GM23338 (cell line): ENCODE results near the gene CSGALNACT2. TPM values are rescaled to one million over a fixed set of nuclear protein-coding genes. Genes with fewer than 3 reads are reported as not detected.

Experiments used
- ATAC-seq: fragments of 200-7000 bp; cut with Tn5 transposase; 3 replicates; pipeline ENCODE4 v1.9.1; 2020
- DNase-seq: peaks from one replicate; pipeline ENCODE4 v3.0.0-alpha.2; 2015; ENCODE audit warnings: low spot score
- H2AFZ ChIP-seq: fragments of 200-600 bp; sonication (generic); 2 replicates; pipeline ENCODE4 v1.8.0; 2016; ENCODE audit warnings: antibody characterized with exemption, mild to moderate bottlenecking, moderate library complexity
- H3F3A ChIP-seq: fragments of 200-600 bp; sonication (generic); replicated peaks from 2 replicates; pipeline ENCODE4 v1.8.0; 2017; ENCODE audit warnings: antibody characterized with exemption, mixed run types, low read depth
- H3K27ac ChIP-seq: fragments of 200-600 bp; sonication (generic); 2 replicates; pipeline ENCODE4 v1.6.1; 2016; ENCODE audit warnings: low read depth
- H3K27me3 ChIP-seq: fragments of 200-600 bp; sonication (generic); 2 replicates; pipeline ENCODE4 v1.8.0; 2016; ENCODE audit warnings: mild to moderate bottlenecking, mixed run types, moderate library complexity; ENCODE audit not compliant: insufficient read depth
- H3K36me3 ChIP-seq: fragments of 200-600 bp; sonication (generic); 2 replicates; pipeline ENCODE4 v1.8.0; 2016; ENCODE audit warnings: mild to moderate bottlenecking; ENCODE audit not compliant: insufficient read depth
- H3K4me1 ChIP-seq: fragments of 200-600 bp; sonication (generic); 2 replicates; pipeline ENCODE4 v1.8.0; 2016; ENCODE audit warnings: mild to moderate bottlenecking, moderate library complexity; ENCODE audit not compliant: insufficient read depth
- H3K4me2 ChIP-seq: fragments of 200-600 bp; sonication (generic); 2 replicates; pipeline ENCODE4 v1.7.1; 2017; ENCODE audit warnings: mixed run types
- H3K4me3 ChIP-seq: fragments of 200-600 bp; sonication (generic); 2 replicates; pipeline ENCODE4 v1.6.1; 2016; ENCODE audit warnings: mixed run types
- H3K79me2 ChIP-seq: fragments of 200-600 bp; sonication (generic); replicated peaks from 2 replicates; pipeline ENCODE4 v1.8.0; 2017; ENCODE audit warnings: mild to moderate bottlenecking; ENCODE audit not compliant: insufficient read depth
- H3K9me2 ChIP-seq: fragments of 200-600 bp; sonication (generic); 2 replicates; pipeline ENCODE4 v1.8.0; 2017; ENCODE audit not compliant: insufficient read depth
- H4K20me1 ChIP-seq: fragments of 200-600 bp; sonication (generic); replicated peaks from 2 replicates; pipeline ENCODE4 v1.8.0; 2017; ENCODE audit warnings: mild to moderate bottlenecking; ENCODE audit not compliant: insufficient read depth
- H3K27ac Mint-ChIP-seq: 2 replicates; pipeline ENCODE4 v1.8.0; 2020; ENCODE audit warnings: inconsistent platforms, mild to moderate bottlenecking, moderate library complexity, mixed read lengths
- H3K27me3 Mint-ChIP-seq: 3 replicates; pipeline ENCODE4 v1.8.0; 2022; ENCODE audit warnings: low read depth, mild to moderate bottlenecking, moderate library complexity, mixed read lengths, inconsistent platforms; ENCODE audit not compliant: insufficient read depth, poor library complexity
- H3K36me3 Mint-ChIP-seq: 3 replicates; pipeline ENCODE4 v1.8.0; 2021; ENCODE audit warnings: low read depth, mild to moderate bottlenecking, inconsistent platforms, moderate library complexity, mixed read lengths
- H3K4me1 Mint-ChIP-seq: 3 replicates; pipeline ENCODE4 v1.8.0; 2020; ENCODE audit warnings: mild to moderate bottlenecking, inconsistent platforms, mixed read lengths
- H3K4me3 Mint-ChIP-seq: 3 replicates; pipeline ENCODE4 v1.8.0; 2021; ENCODE audit warnings: moderate library complexity, mild to moderate bottlenecking, inconsistent platforms, mixed read lengths
- H3K9me3 Mint-ChIP-seq: 3 replicates; pipeline ENCODE4 v1.8.0; 2020; ENCODE audit warnings: moderate library complexity, mild to moderate bottlenecking, inconsistent platforms, mixed read lengths
- CREB1 ChIP-seq: fragments of 250-450 bp; sonication (Bioruptor Pico); IDR thresholded peaks from 2 replicates; pipeline ENCODE4 v1.5.0; 2020; ENCODE audit warnings: low read depth, mild to moderate bottlenecking, moderate library complexity
- EZH2 ChIP-seq: fragments of 200-600 bp; sonication (generic); IDR thresholded peaks from one replicate; pipeline ENCODE4 v1.8.0; 2017; ENCODE audit warnings: antibody characterized with exemption, mild to moderate bottlenecking, low read depth; ENCODE audit not compliant: unreplicated experiment
- EZH2phosphoT487 ChIP-seq: fragments of 200-600 bp; sonication (generic); IDR thresholded peaks from one replicate; pipeline ENCODE4 v1.8.1; 2018; ENCODE audit warnings: antibody characterized with exemption; ENCODE audit not compliant: unreplicated experiment
- JUNB ChIP-seq: IDR thresholded peaks from one replicate; pipeline ENCODE4 v1.6.1; 2016; ENCODE audit warnings: antibody characterized with exemption; ENCODE audit not compliant: unreplicated experiment
- NANOG ChIP-seq: IDR thresholded peaks from 2 replicates; pipeline ENCODE4 v1.6.1; 2016; ENCODE audit warnings: antibody characterized with exemption, borderline replicate concordance
- POLR2AphosphoS5 ChIP-seq: IDR thresholded peaks from 2 replicates; pipeline ENCODE4 v1.6.1; 2016; ENCODE audit warnings: antibody characterized with exemption, low read depth
- STAT1 ChIP-seq: IDR thresholded peaks from one replicate; pipeline ENCODE4 v1.6.1; 2016; ENCODE audit warnings: antibody characterized with exemption; ENCODE audit not compliant: unreplicated experiment
- ZNF114 ChIP-seq: fragments of 250-450 bp; sonication (Bioruptor Pico); IDR thresholded peaks from 2 replicates; pipeline ENCODE4 v1.5.0; 2020; ENCODE audit warnings: mild to moderate bottlenecking, moderate library complexity
- ZNF331 ChIP-seq: fragments of 250-450 bp; sonication (Bioruptor Pico); IDR thresholded peaks from 2 replicates; pipeline ENCODE4 v1.5.0; 2020; ENCODE audit warnings: low read depth, mild to moderate bottlenecking, moderate library complexity
- polyA plus RNA-seq: library from polyadenylated mRNA; unstranded; fragments of >200 nt; fragmentation: Nextera tagmentation; extraction: Ambion mirVana; gene quantifications from 2 replicates; pipeline ENCODE4 v1.2.1, GENCODE V29; 2016
- total RNA-seq: library from RNA; depleted of rRNA; stranded (reverse); fragments of >200 nt; shearing (Covaris generic); gene quantifications from 2 replicates; pipeline ENCODE4 v1.2.3, GENCODE V29; 2014
- TF ChIP-seq, protein P1 (sequence below): fragments of 250-450 bp; sonication (Bioruptor Pico); IDR thresholded peaks from 2 replicates; pipeline ENCODE4 v1.5.0; 2020; ENCODE audit warnings: mild to moderate bottlenecking, moderate library complexity
- TF ChIP-seq, protein P2 (sequence below): IDR thresholded peaks from one replicate; pipeline ENCODE4 v1.6.1; 2018; ENCODE audit warnings: antibody characterized with exemption; ENCODE audit not compliant: unreplicated experiment
- TF ChIP-seq, protein P3 (sequence below), 2 experiments: fragments of 200-600 bp in 1 of 2; sonication (generic) in 1 of 2; conservative IDR thresholded peaks; 2 replicates each; pipeline versions ENCODE4 v1.5.1 to v1.6.1; 2016 to 2017; ENCODE audit warnings: antibody characterized with exemption in 2 of 2, low read depth in 2 of 2, mild to moderate bottlenecking in 2 of 2, moderate library complexity in 1 of 2
- TF ChIP-seq, protein P4 (sequence below): IDR thresholded peaks from 2 replicates; pipeline ENCODE4 v1.6.1; 2016; ENCODE audit warnings: antibody characterized with exemption

Gene CSGALNACT2
- total and polyA plus RNA-seq, 2 experiments from 2014 or later, result 3.0 to 4.6 TPM

DNA sequence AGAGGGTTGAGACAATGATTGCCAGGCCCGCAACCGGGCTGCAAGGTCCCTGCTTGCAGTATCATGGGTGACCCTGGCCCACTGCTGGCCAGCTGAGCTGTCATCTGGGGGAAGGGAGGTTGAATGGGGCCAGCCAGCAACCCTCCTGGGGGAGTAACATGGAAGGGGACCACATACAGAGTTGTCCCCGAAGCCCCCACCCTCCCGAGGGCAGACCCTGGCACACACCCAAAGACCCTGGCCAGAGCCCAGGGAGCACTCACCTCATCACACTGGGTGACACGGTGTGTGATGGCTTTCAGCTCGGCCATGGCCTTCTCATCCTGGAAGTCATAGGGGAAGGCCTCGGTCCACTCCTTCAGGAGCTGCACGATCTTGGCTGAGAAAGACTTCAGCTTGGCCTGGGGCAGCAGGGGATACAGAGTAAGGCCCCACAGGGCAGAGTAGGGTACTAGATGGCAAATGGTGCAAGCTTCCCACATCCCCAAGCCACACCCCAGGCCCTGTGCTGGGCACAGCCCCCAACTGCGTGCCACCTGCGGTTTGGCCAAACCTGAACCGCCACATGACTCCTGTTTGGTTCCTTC lies 63.4 kb downstream of the CSGALNACT2 start:
- Histone ChIP-seq H3K27ac (no peak overlapping the region), H3K36me3 (no peaks in the 10 kb centered on the region; the same call in 1 of the 2 replicates), H3F3A (no peaks in the 10 kb centered on the region), H3K79me2 (no peaks in the 10 kb centered on the region), H2AFZ (no peak overlapping the region), H3K4me2 (peak overlapping the region; percentile 76; the same call in 1 of the 2 replicates), H3K4me1 (no peaks in the 10 kb centered on the region; the same call in 1 of the 2 replicates), H3K27me3 (no peaks in the 10 kb centered on the region), H4K20me1 (peaks cover 6% of the 10 kb centered on the region; the same call in 1 of the 2 replicates), H3K4me3 (peak overlapping the region; percentile 74), H3K9me2 (no peaks in the 10 kb centered on the region)
- H3K36me3 Mint-ChIP-seq, result peaks cover 28% of the 10 kb centered on the region
- TF ChIP-seq POLR2AphosphoS5 (no peak), EZH2phosphoT487 (no peak), NANOG (no peak), EZH2 (no peak), CREB1 (CRISPR knock-in tag) (no peak), ZNF114 (CRISPR knock-in tag) (no peak), STAT1 (no peak), JUNB (no peak), ZNF331 (CRISPR knock-in tag) (no peak)
- TF ChIP-seq, protein P1, sequence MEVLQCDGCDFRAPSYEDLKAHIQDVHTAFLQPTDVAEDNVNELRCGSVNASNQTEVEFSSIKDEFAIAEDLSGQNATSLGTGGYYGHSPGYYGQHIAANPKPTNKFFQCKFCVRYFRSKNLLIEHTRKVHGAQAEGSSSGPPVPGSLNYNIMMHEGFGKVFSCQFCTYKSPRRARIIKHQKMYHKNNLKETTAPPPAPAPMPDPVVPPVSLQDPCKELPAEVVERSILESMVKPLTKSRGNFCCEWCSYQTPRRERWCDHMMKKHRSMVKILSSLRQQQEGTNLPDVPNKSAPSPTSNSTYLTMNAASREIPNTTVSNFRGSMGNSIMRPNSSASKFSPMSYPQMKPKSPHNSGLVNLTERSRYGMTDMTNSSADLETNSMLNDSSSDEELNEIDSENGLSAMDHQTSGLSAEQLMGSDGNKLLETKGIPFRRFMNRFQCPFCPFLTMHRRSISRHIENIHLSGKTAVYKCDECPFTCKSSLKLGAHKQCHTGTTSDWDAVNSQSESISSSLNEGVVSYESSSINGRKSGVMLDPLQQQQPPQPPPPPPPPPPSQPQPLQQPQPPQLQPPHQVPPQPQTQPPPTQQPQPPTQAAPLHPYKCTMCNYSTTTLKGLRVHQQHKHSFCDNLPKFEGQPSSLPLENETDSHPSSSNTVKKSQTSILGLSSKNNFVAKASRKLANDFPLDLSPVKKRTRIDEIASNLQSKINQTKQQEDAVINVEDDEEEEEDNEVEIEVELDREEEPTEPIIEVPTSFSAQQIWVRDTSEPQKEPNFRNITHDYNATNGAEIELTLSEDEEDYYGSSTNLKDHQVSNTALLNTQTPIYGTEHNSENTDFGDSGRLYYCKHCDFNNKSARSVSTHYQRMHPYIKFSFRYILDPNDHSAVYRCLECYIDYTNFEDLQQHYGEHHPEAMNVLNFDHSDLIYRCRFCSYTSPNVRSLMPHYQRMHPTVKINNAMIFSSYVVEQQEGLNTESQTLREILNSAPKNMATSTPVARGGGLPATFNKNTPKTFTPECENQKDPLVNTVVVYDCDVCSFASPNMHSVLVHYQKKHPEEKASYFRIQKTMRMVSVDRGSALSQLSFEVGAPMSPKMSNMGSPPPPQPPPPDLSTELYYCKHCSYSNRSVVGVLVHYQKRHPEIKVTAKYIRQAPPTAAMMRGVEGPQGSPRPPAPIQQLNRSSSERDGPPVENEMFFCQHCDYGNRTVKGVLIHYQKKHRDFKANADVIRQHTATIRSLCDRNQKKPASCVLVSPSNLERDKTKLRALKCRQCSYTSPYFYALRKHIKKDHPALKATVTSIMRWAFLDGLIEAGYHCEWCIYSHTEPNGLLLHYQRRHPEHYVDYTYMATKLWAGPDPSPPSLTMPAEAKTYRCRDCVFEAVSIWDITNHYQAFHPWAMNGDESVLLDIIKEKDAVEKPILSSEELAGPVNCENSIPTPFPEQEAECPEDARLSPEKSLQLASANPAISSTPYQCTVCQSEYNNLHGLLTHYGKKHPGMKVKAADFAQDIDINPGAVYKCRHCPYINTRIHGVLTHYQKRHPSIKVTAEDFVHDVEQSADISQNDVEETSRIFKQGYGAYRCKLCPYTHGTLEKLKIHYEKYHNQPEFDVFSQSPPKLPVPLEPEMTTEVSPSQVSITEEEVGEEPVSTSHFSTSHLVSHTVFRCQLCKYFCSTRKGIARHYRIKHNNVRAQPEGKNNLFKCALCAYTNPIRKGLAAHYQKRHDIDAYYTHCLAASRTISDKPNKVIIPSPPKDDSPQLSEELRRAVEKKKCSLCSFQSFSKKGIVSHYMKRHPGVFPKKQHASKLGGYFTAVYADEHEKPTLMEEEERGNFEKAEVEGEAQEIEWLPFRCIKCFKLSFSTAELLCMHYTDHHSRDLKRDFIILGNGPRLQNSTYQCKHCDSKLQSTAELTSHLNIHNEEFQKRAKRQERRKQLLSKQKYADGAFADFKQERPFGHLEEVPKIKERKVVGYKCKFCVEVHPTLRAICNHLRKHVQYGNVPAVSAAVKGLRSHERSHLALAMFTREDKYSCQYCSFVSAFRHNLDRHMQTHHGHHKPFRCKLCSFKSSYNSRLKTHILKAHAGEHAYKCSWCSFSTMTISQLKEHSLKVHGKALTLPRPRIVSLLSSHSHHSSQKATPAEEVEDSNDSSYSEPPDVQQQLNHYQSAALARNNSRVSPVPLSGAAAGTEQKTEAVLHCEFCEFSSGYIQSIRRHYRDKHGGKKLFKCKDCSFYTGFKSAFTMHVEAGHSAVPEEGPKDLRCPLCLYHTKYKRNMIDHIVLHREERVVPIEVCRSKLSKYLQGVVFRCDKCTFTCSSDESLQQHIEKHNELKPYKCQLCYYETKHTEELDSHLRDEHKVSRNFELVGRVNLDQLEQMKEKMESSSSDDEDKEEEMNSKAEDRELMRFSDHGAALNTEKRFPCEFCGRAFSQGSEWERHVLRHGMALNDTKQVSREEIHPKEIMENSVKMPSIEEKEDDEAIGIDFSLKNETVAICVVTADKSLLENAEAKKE (CRISPR knock-in tag), result no peak
- TF ChIP-seq, protein P2, sequence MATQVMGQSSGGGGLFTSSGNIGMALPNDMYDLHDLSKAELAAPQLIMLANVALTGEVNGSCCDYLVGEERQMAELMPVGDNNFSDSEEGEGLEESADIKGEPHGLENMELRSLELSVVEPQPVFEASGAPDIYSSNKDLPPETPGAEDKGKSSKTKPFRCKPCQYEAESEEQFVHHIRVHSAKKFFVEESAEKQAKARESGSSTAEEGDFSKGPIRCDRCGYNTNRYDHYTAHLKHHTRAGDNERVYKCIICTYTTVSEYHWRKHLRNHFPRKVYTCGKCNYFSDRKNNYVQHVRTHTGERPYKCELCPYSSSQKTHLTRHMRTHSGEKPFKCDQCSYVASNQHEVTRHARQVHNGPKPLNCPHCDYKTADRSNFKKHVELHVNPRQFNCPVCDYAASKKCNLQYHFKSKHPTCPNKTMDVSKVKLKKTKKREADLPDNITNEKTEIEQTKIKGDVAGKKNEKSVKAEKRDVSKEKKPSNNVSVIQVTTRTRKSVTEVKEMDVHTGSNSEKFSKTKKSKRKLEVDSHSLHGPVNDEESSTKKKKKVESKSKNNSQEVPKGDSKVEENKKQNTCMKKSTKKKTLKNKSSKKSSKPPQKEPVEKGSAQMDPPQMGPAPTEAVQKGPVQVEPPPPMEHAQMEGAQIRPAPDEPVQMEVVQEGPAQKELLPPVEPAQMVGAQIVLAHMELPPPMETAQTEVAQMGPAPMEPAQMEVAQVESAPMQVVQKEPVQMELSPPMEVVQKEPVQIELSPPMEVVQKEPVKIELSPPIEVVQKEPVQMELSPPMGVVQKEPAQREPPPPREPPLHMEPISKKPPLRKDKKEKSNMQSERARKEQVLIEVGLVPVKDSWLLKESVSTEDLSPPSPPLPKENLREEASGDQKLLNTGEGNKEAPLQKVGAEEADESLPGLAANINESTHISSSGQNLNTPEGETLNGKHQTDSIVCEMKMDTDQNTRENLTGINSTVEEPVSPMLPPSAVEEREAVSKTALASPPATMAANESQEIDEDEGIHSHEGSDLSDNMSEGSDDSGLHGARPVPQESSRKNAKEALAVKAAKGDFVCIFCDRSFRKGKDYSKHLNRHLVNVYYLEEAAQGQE, result no peak
- TF ChIP-seq, protein P3, sequence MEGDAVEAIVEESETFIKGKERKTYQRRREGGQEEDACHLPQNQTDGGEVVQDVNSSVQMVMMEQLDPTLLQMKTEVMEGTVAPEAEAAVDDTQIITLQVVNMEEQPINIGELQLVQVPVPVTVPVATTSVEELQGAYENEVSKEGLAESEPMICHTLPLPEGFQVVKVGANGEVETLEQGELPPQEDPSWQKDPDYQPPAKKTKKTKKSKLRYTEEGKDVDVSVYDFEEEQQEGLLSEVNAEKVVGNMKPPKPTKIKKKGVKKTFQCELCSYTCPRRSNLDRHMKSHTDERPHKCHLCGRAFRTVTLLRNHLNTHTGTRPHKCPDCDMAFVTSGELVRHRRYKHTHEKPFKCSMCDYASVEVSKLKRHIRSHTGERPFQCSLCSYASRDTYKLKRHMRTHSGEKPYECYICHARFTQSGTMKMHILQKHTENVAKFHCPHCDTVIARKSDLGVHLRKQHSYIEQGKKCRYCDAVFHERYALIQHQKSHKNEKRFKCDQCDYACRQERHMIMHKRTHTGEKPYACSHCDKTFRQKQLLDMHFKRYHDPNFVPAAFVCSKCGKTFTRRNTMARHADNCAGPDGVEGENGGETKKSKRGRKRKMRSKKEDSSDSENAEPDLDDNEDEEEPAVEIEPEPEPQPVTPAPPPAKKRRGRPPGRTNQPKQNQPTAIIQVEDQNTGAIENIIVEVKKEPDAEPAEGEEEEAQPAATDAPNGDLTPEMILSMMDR (conservative IDR thresholded peaks at IDR 0.05; ENCODE audit: low read depth in 2 of 2), result no peak
- TF ChIP-seq, protein P4, sequence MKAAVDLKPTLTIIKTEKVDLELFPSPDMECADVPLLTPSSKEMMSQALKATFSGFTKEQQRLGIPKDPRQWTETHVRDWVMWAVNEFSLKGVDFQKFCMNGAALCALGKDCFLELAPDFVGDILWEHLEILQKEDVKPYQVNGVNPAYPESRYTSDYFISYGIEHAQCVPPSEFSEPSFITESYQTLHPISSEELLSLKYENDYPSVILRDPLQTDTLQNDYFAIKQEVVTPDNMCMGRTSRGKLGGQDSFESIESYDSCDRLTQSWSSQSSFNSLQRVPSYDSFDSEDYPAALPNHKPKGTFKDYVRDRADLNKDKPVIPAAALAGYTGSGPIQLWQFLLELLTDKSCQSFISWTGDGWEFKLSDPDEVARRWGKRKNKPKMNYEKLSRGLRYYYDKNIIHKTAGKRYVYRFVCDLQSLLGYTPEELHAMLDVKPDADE, result no peak
- ATAC-seq (no peak), DNase-seq (no peak)
- peak overlapping the region; percentile 85 for H3K4me3 Mint-ChIP-seq
- H3K9me3 Mint-ChIP-seq, result no peaks in the 10 kb centered on the region; the same call in 2 of the 3 replicates
- peaks cover 2% of the 10 kb centered on the region; the same call in 1 of the 3 replicates for H3K4me1 Mint-ChIP-seq
- peaks cover 8% of the 10 kb centered on the region for H3K27me3 Mint-ChIP-seq
- no peak overlapping the region for H3K27ac Mint-ChIP-seq
